Neuron (in vitro differentiated cells): ENCODE measurements around the gene ABHD4.
"Not testable (repeated sequence)": the region's sequence is repeated elsewhere in the genome, so short reads cannot be mapped to it uniquely, and the experiment has no call there.

Source experiments
- H2AFZ ChIP-seq: one replicate; pipeline ENCODE4 v1.6.1; 2013; ENCODE audit warnings: low read depth, mild to moderate bottlenecking, inconsistent platforms, low read length, moderate library complexity
- H3K27me3 ChIP-seq: one replicate; pipeline ENCODE4 v1.6.1; 2013; ENCODE audit warnings: low read length; ENCODE audit not compliant: insufficient read depth
- H3K36me3 ChIP-seq: one replicate; pipeline ENCODE4 v1.6.1; 2013; ENCODE audit warnings: low read length; ENCODE audit not compliant: insufficient read depth
- H3K4me1 ChIP-seq: one replicate; pipeline ENCODE4 v1.6.1; 2013; ENCODE audit warnings: low read length; ENCODE audit not compliant: insufficient read depth
- H3K4me3 ChIP-seq: 2 replicates; pipeline ENCODE4 v1.5.1; 2013; ENCODE audit warnings: mild to moderate bottlenecking, low read length, moderate library complexity
- H3K9me3 ChIP-seq: one replicate; pipeline ENCODE4 v1.6.1; 2013; ENCODE audit warnings: low read length

The ABHD4 gene

GRCh38 chr14:22629361-22629760 is 31.3 kb downstream of the ABHD4 start:
- no peak overlapping the region for H3K4me3 ChIP-seq
- H2AFZ ChIP-seq, result no peak overlapping the region
- no peaks in the 10 kb centered on the region for H3K9me3 ChIP-seq
- H3K4me1 ChIP-seq, result no peaks in the 10 kb centered on the region
- peaks cover 3% of the 10 kb centered on the region for H3K27me3 ChIP-seq
- no peaks in the 10 kb centered on the region for H3K36me3 ChIP-seq

GRCh38 chr14:22630066-22630465 is 32.0 kb downstream of the ABHD4 start:
- no peak overlapping the region for H2AFZ ChIP-seq
- no peaks in the 10 kb centered on the region for H3K4me1 ChIP-seq
- no peak overlapping the region for H3K4me3 ChIP-seq
- H3K27me3 ChIP-seq, result peaks cover 3% of the 10 kb centered on the region
- H3K9me3 ChIP-seq, result no peaks in the 10 kb centered on the region
- H3K36me3 ChIP-seq, result no peaks in the 10 kb centered on the region

GRCh38 chr14:22630486-22630885 is 32.4 kb downstream of the ABHD4 start:
- no peaks in the 10 kb centered on the region for H3K36me3 ChIP-seq
- no peaks in the 10 kb centered on the region for H3K4me1 ChIP-seq
- no peaks in the 10 kb centered on the region for H3K9me3 ChIP-seq
- no peak overlapping the region for H2AFZ ChIP-seq
- peaks cover 3% of the 10 kb centered on the region for H3K27me3 ChIP-seq
- no peak overlapping the region for H3K4me3 ChIP-seq

- no peak overlapping the region for H3K4me3 ChIP-seq
- no peaks in the 10 kb centered on the region for H3K36me3 ChIP-seq
- H2AFZ ChIP-seq, result no peak overlapping the region
- H3K27me3 ChIP-seq, result no peaks in the 10 kb centered on the region
- H3K4me1 ChIP-seq, result no peaks in the 10 kb centered on the region
- no peaks in the 10 kb centered on the region for H3K9me3 ChIP-seq
Measured at GRCh38 chr14:22634233-22634900, 36.3 kb downstream of the ABHD4 start.

GRCh38 chr14:22635980-22636379 is 37.9 kb downstream of the ABHD4 start:
- H3K27me3 ChIP-seq, H3K4me1 ChIP-seq, H3K4me3 ChIP-seq, H2AFZ ChIP-seq, H3K9me3 ChIP-seq, H3K36me3 ChIP-seq: not testable (repeated sequence)

- Histone ChIP-seq H3K27me3 (peaks cover 3% of the 10 kb centered on the region), H3K4me1 (no peaks in the 10 kb centered on the region), H3K4me3 (no peak overlapping the region), H3K36me3 (no peaks in the 10 kb centered on the region), H2AFZ (no peak overlapping the region), H3K9me3 (no peaks in the 10 kb centered on the region)
Measured at GRCh38 chr14:22640192-22640591, 42.1 kb downstream of the ABHD4 start.

- Histone ChIP-seq H3K36me3 (no peaks in the 10 kb centered on the region), H3K4me3 (no peak overlapping the region), H3K27me3 (peaks cover 10% of the 10 kb centered on the region), H2AFZ (no peak overlapping the region), H3K4me1 (no peaks in the 10 kb centered on the region), H3K9me3 (no peaks in the 10 kb centered on the region)
Measured at GRCh38 chr14:22641846-22642245, 43.7 kb downstream of the ABHD4 start.

GRCh38 chr14:22644305-22644635 is 46.2 kb downstream of the ABHD4 start, which contains the start of gene OR6J1:
Gene OR6J1 (minus strand): TSS chr14:22644352. CDS start chr14:22634811, 9,541 bp downstream.
- Histone ChIP-seq H3K36me3 (no peaks in the 10 kb centered on the region), H3K4me1 (no peaks in the 10 kb centered on the region), H2AFZ (no peak within 1 kb of the TSS), H3K9me3 (no peaks in the 10 kb centered on the region), H3K4me3 (no peak within 1 kb of the TSS), H3K27me3 (peaks cover 10% of the 10 kb centered on the region)

- Histone ChIP-seq H3K36me3 (no peaks in the 10 kb centered on the region), H3K27me3 (peaks cover 10% of the 10 kb centered on the region), H2AFZ (no peak overlapping the region), H3K4me1 (no peaks in the 10 kb centered on the region), H3K4me3 (no peak overlapping the region), H3K9me3 (no peaks in the 10 kb centered on the region)
Measured at GRCh38 chr14:22646570-22647254, 48.6 kb downstream of the ABHD4 start.

GRCh38 chr14:22648506-22648905 is 50.4 kb downstream of the ABHD4 start:
- H3K4me1 ChIP-seq, result no peaks in the 10 kb centered on the region
- H3K9me3 ChIP-seq, result no peaks in the 10 kb centered on the region
- no peak overlapping the region for H3K4me3 ChIP-seq
- H3K36me3 ChIP-seq, result no peaks in the 10 kb centered on the region
- peaks cover 10% of the 10 kb centered on the region for H3K27me3 ChIP-seq
- no peak overlapping the region for H2AFZ ChIP-seq

- Histone ChIP-seq H2AFZ (no peak overlapping the region), H3K27me3 (peaks cover 7% of the 10 kb centered on the region), H3K4me3 (no peak overlapping the region), H3K36me3 (no peaks in the 10 kb centered on the region), H3K4me1 (no peaks in the 10 kb centered on the region), H3K9me3 (no peaks in the 10 kb centered on the region)
Measured at GRCh38 chr14:22650046-22650739, 52.1 kb downstream of the ABHD4 start.

- H3K4me3 ChIP-seq, result no peak overlapping the region
- H2AFZ ChIP-seq, result no peak overlapping the region
- H3K9me3 ChIP-seq, result no peaks in the 10 kb centered on the region
- H3K27me3 ChIP-seq, result peaks cover 3% of the 10 kb centered on the region
- no peaks in the 10 kb centered on the region for H3K4me1 ChIP-seq
- no peaks in the 10 kb centered on the region for H3K36me3 ChIP-seq
Measured at GRCh38 chr14:22650960-22651521, 52.9 kb downstream of the ABHD4 start.

- Histone ChIP-seq H3K36me3 (no peaks in the 10 kb centered on the region), H3K27me3 (no peaks in the 10 kb centered on the region), H3K4me1 (no peaks in the 10 kb centered on the region), H3K4me3 (no peak overlapping the region), H2AFZ (no peak overlapping the region), H3K9me3 (no peaks in the 10 kb centered on the region)
Measured at GRCh38 chr14:22651586-22651985, 53.5 kb downstream of the ABHD4 start.
